ENCODE measurements around the gene SLC26A9.

- TF ChIP-seq CTCF (IDR thresholded peaks at IDR 0.05) (no peak), EZH2 (IDR thresholded peaks at IDR 0.05; ENCODE audit: borderline replicate concordance, insufficient read depth, low read depth, low read length, poor library complexity, severe bottlenecking) (no peak)
These were observed 73.0 kb downstream of the SLC26A9 start for GRCh38 chr1:205870236-205870635.
